Mammary epithelial cell (primary cell): ENCODE measurements around the gene FAM78A.

Experiments used
- CTCF ChIP-seq, 2 donors: IDR thresholded peaks in 1 of 2; conservative IDR thresholded peaks in 1 of 2; 2 replicates each; pipeline ENCODE4 v1.5.1; 2011 to 2012; ENCODE audit warnings: inconsistent platforms in 2 of 2, low read length in 2 of 2, mild to moderate bottlenecking in 2 of 2, control low read depth in 1 of 2, low read depth in 1 of 2; ENCODE audit not compliant: insufficient read depth in 1 of 2; ENCODE audit errors: extremely low read depth in 1 of 2
- EZH2 ChIP-seq: IDR thresholded peaks from 2 replicates; pipeline ENCODE4 v1.6.1; 2012; ENCODE audit warnings: low read length, inconsistent platforms, borderline replicate concordance

GRCh38 chr9:131299346-131299960, 23.1 kb upstream of the FAM78A start:
- TF ChIP-seq CTCF (conservative IDR thresholded peaks at IDR 0.05 in 1 of 2, IDR thresholded peaks at IDR 0.05 in 1 of 2; ENCODE audit: extremely low read depth in 1 of 2, insufficient read depth in 1 of 2, low read depth in 1 of 2, low read length in 2 of 2): no peak
- TF ChIP-seq EZH2: no peak
